NT2/D1 (cell line): ENCODE results near the gene IL20RA.

ENCODE experiments used
- DNase-seq: peaks from one replicate; pipeline ENCODE4 v3.0.0-alpha.2; 2011; ENCODE audit warnings: low read depth, low spot score
- H3K27me3 ChIP-seq: 2 replicates; pipeline ENCODE4 v1.6.0; 2011; ENCODE audit warnings: mild to moderate bottlenecking; ENCODE audit not compliant: insufficient read length, insufficient read depth
- H3K36me3 ChIP-seq: 2 replicates; pipeline ENCODE4 v1.6.1; 2011; ENCODE audit warnings: mild to moderate bottlenecking, low read length, mixed read lengths; ENCODE audit not compliant: insufficient read depth, insufficient read length
- H3K4me1 ChIP-seq: 2 replicates; pipeline ENCODE4 v1.5.1; 2011; ENCODE audit not compliant: insufficient read depth, insufficient read length
- H3K4me3 ChIP-seq: 2 replicates; pipeline ENCODE4 v1.5.1; 2011; ENCODE audit warnings: low read depth; ENCODE audit not compliant: insufficient read length
- H3K9ac ChIP-seq: 2 replicates; pipeline ENCODE4 v1.6.0; 2011; ENCODE audit warnings: low read depth; ENCODE audit not compliant: insufficient read length
- H3K9me3 ChIP-seq: 2 replicates; pipeline ENCODE4 v1.5.1; 2011; ENCODE audit warnings: mild to moderate bottlenecking, low read length; ENCODE audit not compliant: insufficient read depth
- SUZ12 ChIP-seq: IDR thresholded peaks from 2 replicates; pipeline ENCODE4 v1.6.1; 2011; ENCODE audit not compliant: insufficient read length, insufficient read depth; ENCODE audit errors: extremely low read depth
- YY1 ChIP-seq: IDR thresholded peaks from 2 replicates; pipeline ENCODE4 v1.6.1; 2011; ENCODE audit not compliant: insufficient read length, insufficient read depth
- ZNF274 ChIP-seq: IDR thresholded peaks from 2 replicates; pipeline ENCODE4 v1.6.1; 2011; ENCODE audit warnings: mild to moderate bottlenecking, low read depth, low read length

Gene IL20RA

DNA sequence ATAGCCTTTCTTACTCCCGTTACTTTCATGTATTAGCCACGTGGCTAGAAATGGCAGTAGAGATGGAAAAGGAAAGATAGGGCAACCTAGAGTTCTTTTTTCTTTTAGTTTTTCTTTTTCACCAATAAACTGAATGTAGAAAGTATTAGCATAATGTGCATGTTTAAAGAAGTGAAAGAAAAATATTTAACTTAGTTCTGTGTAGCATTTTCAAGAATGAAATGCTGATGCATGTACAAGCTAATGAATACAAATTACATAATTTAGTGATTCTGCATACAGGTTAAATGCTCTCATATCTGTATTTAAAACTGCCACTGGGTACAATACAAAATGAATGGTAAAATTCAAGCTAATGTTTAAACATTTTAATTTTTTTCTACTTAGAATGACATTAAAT lies 22.6 kb upstream of the IL20RA start:
- Histone ChIP-seq H3K9ac (no peak overlapping the region), H3K4me3 (no peak overlapping the region), H3K4me1 (no peaks in the 10 kb centered on the region), H3K9me3 (no peaks in the 10 kb centered on the region), H3K36me3 (no peaks in the 10 kb centered on the region), H3K27me3 (no peaks in the 10 kb centered on the region)
- TF ChIP-seq YY1: no peak
- no peak for TF ChIP-seq ZNF274
- TF ChIP-seq SUZ12: no peak
- DNase-seq: no peak

DNA sequence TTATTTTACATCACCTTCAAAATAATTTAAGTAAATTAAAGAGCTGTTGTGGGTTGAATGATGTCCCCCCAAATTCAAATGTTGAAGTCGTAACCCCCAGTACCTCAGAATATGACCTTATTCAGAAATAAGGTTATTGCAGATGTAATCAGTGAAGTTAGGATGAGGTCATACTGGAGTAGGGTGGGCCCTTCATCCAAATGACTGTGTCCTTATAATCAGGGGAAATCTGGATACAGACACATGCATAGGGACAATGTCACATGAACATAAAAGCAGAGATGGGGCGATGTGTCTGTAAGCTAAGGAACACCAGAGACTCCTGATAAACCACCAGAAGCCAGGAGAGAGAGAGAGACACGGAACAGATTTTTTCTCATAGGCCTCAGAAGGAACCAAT lies 13.3 kb upstream of the IL20RA start:
- Histone ChIP-seq H3K9ac (no peak overlapping the region), H3K27me3 (no peaks in the 10 kb centered on the region)
- no peak for DNase-seq

DNA sequence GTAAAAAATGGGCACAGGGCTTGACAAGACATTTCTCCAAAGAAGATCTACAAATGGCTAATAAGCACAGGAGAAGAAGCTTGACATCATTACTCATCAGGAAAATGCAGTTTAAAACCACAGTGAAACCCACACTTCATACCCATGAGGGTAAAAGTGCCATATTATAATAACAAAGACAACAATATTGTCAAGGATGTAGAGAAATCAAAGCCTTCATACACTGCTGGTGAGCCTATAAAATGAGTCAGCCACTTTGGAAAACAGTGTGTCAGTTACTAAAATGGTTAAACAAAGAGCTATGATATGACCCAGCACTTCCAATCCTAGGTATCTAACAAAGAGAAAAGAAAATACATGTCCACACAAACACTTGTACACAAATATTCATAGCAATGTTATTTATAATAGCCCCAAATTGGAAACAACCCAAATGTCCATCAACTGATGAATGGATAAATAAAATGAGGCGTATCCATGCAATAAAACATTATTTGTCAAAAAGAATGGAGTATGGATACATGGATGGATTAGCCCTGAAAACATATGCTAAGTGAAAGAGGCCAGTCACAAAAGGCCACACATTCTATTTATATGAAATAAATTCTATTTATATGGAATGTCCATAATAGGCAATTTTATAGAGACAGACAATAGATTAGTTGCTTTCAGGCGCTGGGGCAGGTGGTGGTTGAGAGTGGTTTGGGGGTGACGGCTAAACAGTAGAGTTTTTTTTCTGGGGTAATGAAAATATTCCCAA lies 11.5 kb upstream of the IL20RA start:
- Histone ChIP-seq H3K36me3 (no peaks in the 10 kb centered on the region), H3K9me3 (no peaks in the 10 kb centered on the region), H3K4me3 (no peak overlapping the region), H3K9ac (no peak overlapping the region), H3K4me1 (no peaks in the 10 kb centered on the region), H3K27me3 (no peaks in the 10 kb centered on the region)
- DNase-seq: no peak
- TF ChIP-seq YY1 (no peak), ZNF274 (no peak), SUZ12 (no peak)

More for the DNA sequence above, 13.3 kb upstream of the IL20RA start:
- no peak overlapping the region for H3K4me3 ChIP-seq
- H3K9me3 ChIP-seq: no peaks in the 10 kb centered on the region
- no peaks in the 10 kb centered on the region for H3K4me1 ChIP-seq
- no peaks in the 10 kb centered on the region for H3K36me3 ChIP-seq
- no peak for TF ChIP-seq ZNF274
- no peak for TF ChIP-seq SUZ12
- no peak for TF ChIP-seq YY1

DNA sequence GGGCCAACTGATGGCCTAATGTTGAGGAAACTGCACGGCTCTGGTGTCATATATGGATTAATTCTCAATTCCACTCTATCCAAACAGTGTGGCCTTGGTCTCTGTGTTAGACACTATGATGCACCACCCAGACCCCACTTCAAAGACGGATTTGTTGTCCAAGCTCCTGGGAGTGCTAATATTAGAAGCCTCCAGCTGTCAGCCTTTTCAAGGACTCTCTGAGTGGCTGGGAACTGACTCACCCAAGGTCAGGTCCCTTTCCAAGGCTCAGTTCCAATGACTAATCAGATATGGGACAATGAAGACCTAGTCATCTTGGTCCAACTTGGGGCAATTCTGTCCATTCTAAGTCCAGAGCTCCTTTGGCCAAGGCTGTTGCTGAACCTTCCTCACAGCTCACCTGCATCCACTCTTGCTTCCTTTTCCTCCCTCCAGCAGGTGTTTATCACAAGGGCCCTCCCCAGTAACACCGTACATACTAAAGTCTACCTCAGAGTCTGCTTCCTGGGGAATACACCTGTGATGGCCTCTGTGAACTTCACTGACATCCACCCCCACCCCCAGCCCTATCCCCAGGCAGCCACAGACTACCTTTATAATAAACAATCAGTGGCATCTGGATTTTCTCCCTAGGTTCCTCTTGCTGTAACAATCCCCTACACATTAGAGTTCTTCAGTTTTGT lies 7.2 kb upstream of the IL20RA start:
- Histone ChIP-seq H3K9ac (no peak overlapping the region), H3K36me3 (no peaks in the 10 kb centered on the region), H3K9me3 (no peaks in the 10 kb centered on the region), H3K4me3 (no peak overlapping the region), H3K27me3 (peaks cover 3% of the 10 kb centered on the region), H3K4me1 (no peaks in the 10 kb centered on the region)
- DNase-seq: no peak
- TF ChIP-seq SUZ12 (no peak), YY1 (no peak), ZNF274 (no peak)

DNA sequence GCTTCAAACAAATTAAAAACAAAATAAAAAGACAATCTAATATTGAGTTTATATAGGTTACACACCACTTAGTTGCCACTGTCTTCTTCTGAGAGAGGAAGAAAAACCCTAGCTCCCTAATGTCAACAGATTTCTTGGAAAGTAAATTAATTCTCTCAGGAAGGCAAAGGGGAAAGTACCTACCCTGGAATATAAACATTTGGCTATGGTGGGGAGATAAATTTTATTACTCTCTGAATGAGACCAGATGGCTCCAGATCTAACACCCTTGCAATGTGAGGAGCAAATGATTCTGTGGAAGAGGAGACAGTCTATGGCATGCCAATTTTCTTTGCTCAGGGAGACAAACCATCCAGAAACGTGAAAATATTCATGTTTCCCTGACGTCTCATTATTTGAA lies 4.3 kb upstream of the IL20RA start:
- H3K27me3 ChIP-seq: peaks cover 28% of the 10 kb centered on the region
- H3K9me3 ChIP-seq: no peaks in the 10 kb centered on the region
- H3K9ac ChIP-seq: no peak overlapping the region
- H3K4me1 ChIP-seq: no peaks in the 10 kb centered on the region
- H3K4me3 ChIP-seq: no peak overlapping the region
- no peak for DNase-seq
- TF ChIP-seq SUZ12 (no peak), ZNF274 (no peak), YY1 (no peak)
- no peaks in the 10 kb centered on the region for H3K36me3 ChIP-seq

DNA sequence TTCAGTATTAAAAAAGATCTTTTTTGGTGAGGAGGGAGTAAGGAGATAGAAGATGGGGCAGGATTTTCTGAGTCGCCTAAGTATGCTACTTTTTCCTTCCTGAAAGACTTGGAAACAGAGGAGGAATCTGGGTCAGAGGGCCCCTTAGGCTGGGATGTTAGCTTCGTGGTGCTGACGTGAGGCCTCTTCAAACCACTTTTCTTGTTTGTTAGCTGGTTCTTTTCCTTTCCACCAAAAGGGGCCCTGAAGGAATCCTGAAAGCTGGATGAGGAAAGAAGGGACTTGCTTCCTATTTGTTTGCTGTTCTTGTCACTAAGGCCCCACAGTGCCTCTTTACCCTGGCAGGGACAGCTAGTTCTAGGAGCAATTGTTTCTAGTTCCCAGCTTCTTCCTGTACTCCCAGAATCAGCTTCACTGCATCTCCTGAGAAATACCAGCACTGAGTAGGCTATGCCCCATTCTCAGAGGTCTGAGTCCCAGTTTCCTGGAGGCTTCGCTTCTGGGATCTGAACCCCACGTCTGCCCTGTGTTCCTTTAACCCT lies 2.2 kb upstream of the IL20RA start:
- no peak overlapping the region for H3K9ac ChIP-seq
- H3K36me3 ChIP-seq: no peaks in the 10 kb centered on the region
- no peak for DNase-seq
- no peak for TF ChIP-seq SUZ12
- no peak for TF ChIP-seq YY1
- no peak for TF ChIP-seq ZNF274
- H3K4me1 ChIP-seq: no peaks in the 10 kb centered on the region
- no peak overlapping the region for H3K4me3 ChIP-seq
- no peaks in the 10 kb centered on the region for H3K9me3 ChIP-seq
- peaks cover 49% of the 10 kb centered on the region for H3K27me3 ChIP-seq

DNA sequence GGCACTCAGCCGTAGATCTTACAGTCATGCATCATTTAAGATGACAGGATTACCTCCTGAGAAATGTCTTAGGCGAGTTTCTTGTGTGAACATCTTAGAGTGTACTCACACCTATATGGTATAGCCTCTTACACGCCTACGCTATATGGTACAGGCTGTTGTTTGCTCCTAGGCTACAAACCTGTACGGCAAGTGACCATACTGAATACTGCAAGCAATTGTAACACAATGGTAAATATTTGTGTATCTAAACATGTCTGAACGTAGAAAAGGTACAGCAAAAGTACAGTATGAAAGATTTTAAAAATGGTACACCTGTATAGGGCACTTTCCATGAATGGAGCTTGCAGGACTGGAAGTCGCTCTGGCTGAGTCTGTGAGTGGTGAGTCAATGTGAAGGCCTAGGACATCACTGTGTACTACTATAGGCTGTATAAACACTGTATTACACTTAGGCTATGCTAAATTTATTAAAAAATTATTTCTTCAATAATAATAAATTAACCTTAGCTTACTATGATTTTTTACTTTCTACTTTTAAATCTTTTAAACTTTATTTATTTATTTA lies 541 bp upstream of the IL20RA start:
- H3K9ac ChIP-seq: no peak overlapping the region
- no peak overlapping the region for H3K4me3 ChIP-seq
- H3K36me3 ChIP-seq: no peaks in the 10 kb centered on the region
- peaks cover 5% of the 10 kb centered on the region; the same call in 1 of the 2 replicates for H3K9me3 ChIP-seq
- peaks cover 49% of the 10 kb centered on the region for H3K27me3 ChIP-seq
- no peak for DNase-seq
- H3K4me1 ChIP-seq: no peaks in the 10 kb centered on the region
- TF ChIP-seq SUZ12: no peak
- TF ChIP-seq YY1: no peak
